ENCODE measurements around the gene N4BP3. TPM values are rescaled to one million over a fixed set of nuclear protein-coding genes. Genes with fewer than 3 reads are reported as not detected.
"Not testable (repeated sequence)": the region's sequence is repeated elsewhere in the genome, so short reads cannot be mapped to it uniquely, and the experiment has no call there.

The N4BP3 gene
- polyA plus RNA-seq, 1 experiment: 0.04 TPM

DNA sequence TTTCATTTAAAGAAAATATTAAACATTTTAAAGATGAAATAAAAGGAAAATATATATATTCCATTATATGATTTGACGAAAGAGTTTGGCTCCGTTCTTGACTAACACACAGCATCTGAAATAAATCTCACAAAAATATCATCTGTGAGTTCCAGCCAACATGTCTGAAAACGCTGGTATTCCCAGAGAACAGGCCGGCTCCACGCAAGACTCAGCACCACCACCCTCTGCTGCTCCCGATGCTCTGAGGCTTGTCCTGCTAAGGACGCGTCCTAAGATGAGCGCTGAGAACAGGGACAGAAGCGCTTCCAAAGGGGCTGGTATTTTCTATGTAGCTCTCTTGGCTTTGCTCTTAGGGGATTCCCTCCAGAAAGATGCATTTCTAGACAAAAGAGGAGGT lies 40.6 kb upstream of the N4BP3 start:
- peaks cover 17% of the 10 kb centered on the region for H3K27me3 ChIP-seq (ENCODE audit: control insufficient read depth, insufficient read depth, low read length)
- no peaks in the 10 kb centered on the region for H3K36me3 ChIP-seq (ENCODE audit: control insufficient read depth, insufficient read depth, low read length)
- ChIA-PET POLR2A (no interaction called here), CTCF (interaction anchor here (6.2 kb wide), 1 partner anchor 85 kb away, joined by 80 read pairs; the partner anchor contains the start of gene NHP2)
- H3K4me3 ChIP-seq (ENCODE audit: low read depth, low read length): no peak overlapping the region
- TF ChIP-seq, protein P1, sequence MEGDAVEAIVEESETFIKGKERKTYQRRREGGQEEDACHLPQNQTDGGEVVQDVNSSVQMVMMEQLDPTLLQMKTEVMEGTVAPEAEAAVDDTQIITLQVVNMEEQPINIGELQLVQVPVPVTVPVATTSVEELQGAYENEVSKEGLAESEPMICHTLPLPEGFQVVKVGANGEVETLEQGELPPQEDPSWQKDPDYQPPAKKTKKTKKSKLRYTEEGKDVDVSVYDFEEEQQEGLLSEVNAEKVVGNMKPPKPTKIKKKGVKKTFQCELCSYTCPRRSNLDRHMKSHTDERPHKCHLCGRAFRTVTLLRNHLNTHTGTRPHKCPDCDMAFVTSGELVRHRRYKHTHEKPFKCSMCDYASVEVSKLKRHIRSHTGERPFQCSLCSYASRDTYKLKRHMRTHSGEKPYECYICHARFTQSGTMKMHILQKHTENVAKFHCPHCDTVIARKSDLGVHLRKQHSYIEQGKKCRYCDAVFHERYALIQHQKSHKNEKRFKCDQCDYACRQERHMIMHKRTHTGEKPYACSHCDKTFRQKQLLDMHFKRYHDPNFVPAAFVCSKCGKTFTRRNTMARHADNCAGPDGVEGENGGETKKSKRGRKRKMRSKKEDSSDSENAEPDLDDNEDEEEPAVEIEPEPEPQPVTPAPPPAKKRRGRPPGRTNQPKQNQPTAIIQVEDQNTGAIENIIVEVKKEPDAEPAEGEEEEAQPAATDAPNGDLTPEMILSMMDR (IDR thresholded peaks at IDR 0.05; ENCODE audit: insufficient read depth, low read depth, low read length): no peak
- DNase-seq (ENCODE audit: low read depth): no peak

- peaks cover 15% of the 10 kb centered on the region for H3K27me3 ChIP-seq (ENCODE audit: control insufficient read depth, insufficient read depth, low read length)
- CTCF ChIA-PET: interaction anchor here (0.8 to 6.2 kb wide), 12 partner anchors 8 to 93 kb away, joined by 3 to 80 read pairs (median 6); partner anchors contain the start of gene NHP2
- no peaks in the 10 kb centered on the region for H3K36me3 ChIP-seq (ENCODE audit: control insufficient read depth, insufficient read depth, low read length)
- no peak overlapping the region for H3K4me3 ChIP-seq (ENCODE audit: low read depth, low read length)
- TF ChIP-seq, protein P1 (IDR thresholded peaks at IDR 0.05; ENCODE audit: insufficient read depth, low read depth, low read length): no peak
- no peak for DNase-seq (ENCODE audit: low read depth)
- POLR2A ChIA-PET: no interaction called here
These were observed 38.9 kb upstream of the N4BP3 start for GRCh38 chr5:178074266-178074952.

DNA sequence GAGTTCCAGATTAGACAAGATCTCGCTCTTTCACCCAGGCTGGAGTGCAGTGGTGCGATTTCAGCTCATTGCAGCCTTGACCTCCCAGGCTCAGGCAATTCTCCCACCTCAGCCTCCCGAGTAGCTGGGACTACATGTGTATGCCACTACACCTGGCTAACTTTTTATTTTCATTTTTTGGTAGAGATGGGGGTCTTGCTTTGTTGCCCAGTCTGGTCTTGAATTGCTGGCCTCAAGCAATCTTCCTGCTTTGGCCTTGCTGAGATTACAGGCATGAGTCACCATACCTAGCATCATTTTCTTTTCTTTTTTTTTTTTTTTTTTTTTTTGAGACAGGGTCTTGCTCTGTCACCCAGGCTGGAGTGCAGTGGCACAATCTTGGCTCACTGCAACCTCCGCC lies 36.4 kb upstream of the N4BP3 start:
- CTCF ChIA-PET: interaction anchor here (0.9 to 6.2 kb wide), 17 partner anchors 8 to 128 kb away, joined by 3 to 80 read pairs (median 7); partner anchors contain the start of genes HNRNPAB and NHP2
- POLR2A ChIA-PET: not testable (repeated sequence)
- H3K27me3 ChIP-seq (ENCODE audit: control insufficient read depth, insufficient read depth, low read length): peaks cover 20% of the 10 kb centered on the region

DNA sequence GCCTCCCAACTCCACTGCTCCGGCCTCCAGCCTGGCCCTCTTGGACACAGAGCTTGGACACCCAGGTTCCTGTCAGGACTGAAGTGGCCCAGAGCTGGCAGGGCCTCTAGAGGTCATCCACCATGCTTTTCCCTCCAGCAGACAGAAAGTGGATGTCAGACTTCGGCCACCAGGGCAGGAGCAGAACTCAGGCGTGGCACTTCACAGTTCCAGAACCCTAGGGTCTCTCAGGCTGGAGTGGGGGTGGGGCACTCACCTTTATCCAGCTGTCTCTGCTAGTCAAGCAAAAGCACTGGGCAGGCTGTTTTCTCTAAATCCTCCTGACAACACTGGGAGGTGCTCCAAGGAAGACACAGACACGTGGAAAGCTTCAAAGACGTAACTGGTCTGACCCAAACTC lies 35.6 kb upstream of the N4BP3 start:
- DNase-seq (ENCODE audit: low read depth): no peak
- Histone ChIP-seq H3K27me3 (ENCODE audit: control insufficient read depth, insufficient read depth, low read length) (peaks cover 20% of the 10 kb centered on the region), H3K36me3 (ENCODE audit: control insufficient read depth, insufficient read depth, low read length) (no peaks in the 10 kb centered on the region), H3K4me3 (ENCODE audit: low read depth, low read length) (no peak overlapping the region)
- TF ChIP-seq, protein P1 (IDR thresholded peaks at IDR 0.05; ENCODE audit: insufficient read depth, low read depth, low read length): no peak
- ChIA-PET POLR2A (no interaction called here), CTCF (interaction anchor here (0.8 to 6.2 kb wide), 13 partner anchors 10 to 157 kb away, joined by 3 to 80 read pairs (median 6); partner anchors contain the start of genes HNRNPAB and NHP2)

More for the DNA sequence above, 36.4 kb upstream of the N4BP3 start:
- DNase-seq (ENCODE audit: low read depth); H3K36me3 ChIP-seq (ENCODE audit: control insufficient read depth, insufficient read depth, low read length); H3K4me3 ChIP-seq (ENCODE audit: low read depth, low read length): not testable (repeated sequence)

DNA sequence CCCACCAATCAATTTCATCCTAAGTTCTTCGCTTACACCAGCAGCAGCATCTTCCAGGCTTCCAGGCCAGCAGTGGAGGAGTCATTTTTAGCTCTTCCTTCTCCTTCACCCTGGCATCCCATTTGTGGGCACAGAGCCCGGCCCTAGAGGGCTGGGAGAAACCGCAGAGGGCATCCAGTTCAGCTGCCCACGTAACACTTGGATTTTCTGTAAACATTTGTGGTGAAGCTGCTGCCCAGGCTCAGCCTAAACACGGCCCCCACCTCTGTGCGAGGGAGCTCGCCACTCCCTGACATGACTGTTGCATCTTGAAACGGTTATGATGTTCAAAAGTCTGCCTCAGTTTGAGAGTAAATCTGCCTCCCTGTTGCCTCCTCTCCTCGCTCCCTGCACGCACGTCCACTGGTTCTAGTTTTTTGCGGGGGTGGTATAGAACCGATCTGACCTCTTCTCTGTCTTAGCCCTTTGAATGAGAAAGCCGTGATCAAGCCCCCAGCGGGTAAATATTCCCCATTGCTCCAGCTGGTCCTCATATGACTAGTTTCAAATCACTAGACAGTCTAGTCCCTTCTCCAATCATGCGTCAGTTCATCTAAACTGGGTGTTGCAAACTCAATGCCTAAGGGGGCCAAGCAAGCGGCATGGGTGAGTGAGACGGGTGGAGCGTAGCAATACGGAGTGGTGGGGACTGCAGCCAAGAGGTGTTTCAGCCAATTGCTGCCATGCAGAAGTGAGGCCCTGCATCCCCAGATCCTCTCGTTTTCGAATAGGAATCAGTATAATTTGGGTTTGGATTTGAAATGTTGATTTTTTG lies 34.9 kb upstream of the N4BP3 start:
- Histone ChIP-seq H3K36me3 (ENCODE audit: control insufficient read depth, insufficient read depth, low read length) (no peaks in the 10 kb centered on the region), H3K4me3 (ENCODE audit: low read depth, low read length) (no peak overlapping the region), H3K27me3 (ENCODE audit: control insufficient read depth, insufficient read depth, low read length) (peaks cover 17% of the 10 kb centered on the region)
- ChIA-PET CTCF (interaction anchor here (0.8 to 6.2 kb wide), 13 partner anchors 9 to 157 kb away, joined by 3 to 80 read pairs (median 6); partner anchors contain the start of genes HNRNPAB and NHP2), POLR2A (no interaction called here)
- TF ChIP-seq, protein P1 (IDR thresholded peaks at IDR 0.05; ENCODE audit: insufficient read depth, low read depth, low read length): no peak
- peak; percentile 55 for DNase-seq (ENCODE audit: low read depth)
